HL-60/S4 treated with phorbol 12-myristate 13-acetate at 8.2 ng/mL for 4 days and 3 days (cell line): Measurements from ENCODE around the gene AP3D1.

ENCODE experiments used
- in situ Hi-C: fragments of 300-500 bp; cut with MboI; formaldehyde crosslinking; loops from 2 replicates; pipeline ENCODE4 v1.15.0; 2022; ENCODE audit warnings: low sequenced_read_pairs

Gene AP3D1

GRCh38 chr19:2113439-2114211, 37.7 kb downstream of the AP3D1 start:
- in situ Hi-C loops = no loop called here

- in situ Hi-C loops = no loop called here
Observed at GRCh38 chr19:2112516-2113320, 38.6 kb downstream of the AP3D1 start.

- in situ Hi-C loops = no loop called here
Observed at GRCh38 chr19:2111886-2112285, 39.5 kb downstream of the AP3D1 start.

- in situ Hi-C loops = no loop called here
Observed at GRCh38 chr19:2111425-2111824, 39.9 kb downstream of the AP3D1 start.

GRCh38 chr19:2110822-2111221, 40.5 kb downstream of the AP3D1 start:
- in situ Hi-C loops = no loop called here

- in situ Hi-C loops = no loop called here
Observed at GRCh38 chr19:2109046-2109864, 42.1 kb downstream of the AP3D1 start.

- in situ Hi-C loops = no loop called here
Observed at GRCh38 chr19:2108251-2109016, 42.9 kb downstream of the AP3D1 start.

- in situ Hi-C loops = no loop called here
Observed at GRCh38 chr19:2103045-2103707, 48.2 kb downstream of the AP3D1 start.

GRCh38 chr19:2101417-2102335, 49.7 kb downstream of the AP3D1 start:
- in situ Hi-C loops = no loop called here

- in situ Hi-C loops = no loop called here
Observed at GRCh38 chr19:2100719-2101061, 50.7 kb downstream of the AP3D1 start.

GRCh38 chr19:2099937-2100718, 51.2 kb downstream of the AP3D1 start:
- in situ Hi-C loops = no loop called here

- in situ Hi-C loops = no loop called here
Observed at GRCh38 chr19:2099054-2099501, 52.3 kb downstream of the AP3D1 start.

- in situ Hi-C loops = no loop called here
Observed at GRCh38 chr19:2097886-2098327, 53.5 kb downstream of the AP3D1 start.

GRCh38 chr19:2097203-2097885, 54.0 kb downstream of the AP3D1 start:
- in situ Hi-C loops = no loop called here

- in situ Hi-C loops = no loop called here
Observed at GRCh38 chr19:2096480-2097202, 54.7 kb downstream of the AP3D1 start, which contains the start of gene IZUMO4. Gene IZUMO4 (plus strand): TSS chr19:2096915. CDS start chr19:2096946, 31 bp downstream.

GRCh38 chr19:2096034-2096479, 55.3 kb downstream of the AP3D1 start, which contains the start of gene MOB3A:
Gene MOB3A (minus strand): TSS chr19:2096326. CDS start chr19:2078560, 17,766 bp downstream.
- in situ Hi-C loops = no loop called here
